Measurements from ENCODE around the gene AATF. TPM values are rescaled to one million over a fixed set of nuclear protein-coding genes. Genes with fewer than 3 reads are reported as not detected.

Gene AATF
- total RNA-seq, 1 experiment from 2014 or later, result 45.1 TPM

- Histone ChIP-seq H3K27ac (ENCODE audit: low read length) (no peak overlapping the region), H3K27me3 (ENCODE audit: low read length) (no peaks in the 10 kb centered on the region), H3K4me1 (ENCODE audit: low read length) (no peaks in the 10 kb centered on the region), H2AFZ (ENCODE audit: low read length) (no peak overlapping the region), H3K9ac (ENCODE audit: low read length) (no peak overlapping the region), H3K9me3 (ENCODE audit: low read length) (no peaks in the 10 kb centered on the region), H3K79me2 (ENCODE audit: low read length) (no peaks in the 10 kb centered on the region), H3K4me2 (ENCODE audit: low read depth, low read length, poor library complexity, severe bottlenecking) (no peak overlapping the region), H3K4me3 (ENCODE audit: low read length) (no peak overlapping the region), H4K20me1 (ENCODE audit: insufficient read depth, low read depth, low read length) (no peaks in the 10 kb centered on the region), H3K36me3 (ENCODE audit: insufficient read depth, low read length) (no peaks in the 10 kb centered on the region), H3K9me2 (replicated peaks; ENCODE audit: insufficient read depth, low read length) (no peaks in the 10 kb centered on the region)
- DNase-seq, result no peak
These were observed 35.6 kb upstream of the AATF start for GRCh38 chr17:36913132-36913531.

GRCh38 chr17:36918211-36918691 is 30.5 kb upstream of the AATF start:
- Histone ChIP-seq H3K9ac (ENCODE audit: low read length) (no peak overlapping the region), H3K79me2 (ENCODE audit: low read length) (no peaks in the 10 kb centered on the region), H3K27ac (ENCODE audit: low read length) (no peak overlapping the region), H3K4me1 (ENCODE audit: low read length) (no peaks in the 10 kb centered on the region), H3K9me2 (replicated peaks; ENCODE audit: insufficient read depth, low read length) (no peaks in the 10 kb centered on the region), H3K4me2 (ENCODE audit: low read depth, low read length, poor library complexity, severe bottlenecking) (no peak overlapping the region), H3K4me3 (ENCODE audit: low read length) (no peak overlapping the region), H3K27me3 (ENCODE audit: low read length) (no peaks in the 10 kb centered on the region), H3K9me3 (ENCODE audit: low read length) (no peaks in the 10 kb centered on the region), H2AFZ (ENCODE audit: low read length) (no peak overlapping the region), H4K20me1 (ENCODE audit: insufficient read depth, low read depth, low read length) (no peaks in the 10 kb centered on the region), H3K36me3 (ENCODE audit: insufficient read depth, low read length) (no peaks in the 10 kb centered on the region)
- DNase-seq, result no peak

DNA sequence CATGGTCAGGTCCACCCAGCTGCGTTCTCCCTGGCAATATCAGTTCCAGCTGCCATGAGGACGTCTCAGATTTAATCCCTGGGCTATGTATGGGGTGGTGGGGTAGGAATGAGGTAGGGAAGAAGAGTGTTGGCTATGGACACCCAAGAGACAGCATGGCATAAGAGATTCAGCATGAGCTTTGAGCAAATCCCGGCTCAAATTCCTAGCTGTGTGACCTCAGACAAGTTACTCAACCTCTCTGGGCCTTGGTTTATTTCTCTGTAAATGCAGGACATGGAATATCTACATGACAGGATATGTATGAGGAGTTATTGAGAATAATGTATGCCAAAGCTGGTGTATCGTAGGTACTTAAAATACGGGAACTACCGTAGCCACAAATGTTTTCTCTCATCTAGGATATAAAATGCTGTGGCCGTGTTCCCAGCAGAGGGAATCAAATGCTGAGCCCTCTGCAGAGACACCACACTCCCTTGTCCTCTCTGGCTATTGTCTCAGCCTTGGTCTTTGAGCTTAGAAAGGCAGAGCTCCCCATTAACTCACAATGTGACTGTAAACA is 29.3 kb upstream of the AATF start:
- no peaks in the 10 kb centered on the region for H4K20me1 ChIP-seq (ENCODE audit: insufficient read depth, low read depth, low read length)

DNA sequence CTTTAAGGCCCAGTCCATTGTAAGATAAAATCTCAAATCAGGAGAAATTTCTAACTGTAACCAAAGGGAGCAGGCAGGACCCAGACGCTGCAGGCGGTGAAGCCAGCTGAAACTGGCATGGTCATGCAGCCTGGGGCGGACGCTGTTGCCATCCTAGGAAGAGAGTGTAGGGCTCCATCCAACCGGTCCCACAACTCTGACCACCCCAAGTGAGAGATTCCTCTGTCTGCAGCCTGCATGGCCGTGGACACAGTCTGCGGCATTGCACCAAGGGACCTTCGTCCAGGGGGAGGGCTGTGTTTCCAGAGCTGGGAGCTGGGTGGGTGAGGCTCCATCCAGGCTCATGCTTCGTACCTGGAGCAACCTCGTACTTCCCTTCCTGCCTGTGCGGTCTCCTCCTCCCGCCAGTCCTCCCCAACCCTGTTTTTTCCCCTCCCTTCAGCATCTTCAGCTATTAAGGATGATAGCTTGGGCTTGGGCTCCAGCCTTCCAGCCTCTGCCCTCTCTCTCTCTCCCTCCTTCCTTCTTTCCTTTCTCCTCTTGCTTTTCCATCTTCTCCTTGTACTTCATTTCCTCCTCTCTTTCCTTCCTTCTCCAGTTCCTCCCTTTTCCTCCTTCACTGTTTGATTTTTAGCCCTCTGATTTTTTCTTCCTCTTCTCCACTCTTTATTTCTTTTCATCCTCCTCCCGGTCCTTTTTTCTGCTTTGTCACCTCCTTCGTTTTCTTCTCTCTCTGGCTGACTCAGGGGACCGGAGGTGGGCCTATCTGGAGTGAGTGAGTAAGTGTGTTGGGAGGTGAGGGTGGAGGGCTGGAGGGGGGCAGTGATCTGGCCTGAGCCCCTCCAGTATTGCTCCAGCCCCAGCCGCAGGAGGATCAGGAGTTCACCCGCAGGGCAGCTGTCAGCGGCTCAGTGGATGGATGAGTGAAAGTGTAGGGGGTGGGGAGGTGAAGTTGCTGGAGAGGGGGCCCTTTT is 28.4 kb upstream of the AATF start:
- no peak overlapping the region for H3K9ac ChIP-seq (ENCODE audit: low read length)
- H3K27ac ChIP-seq (ENCODE audit: low read length), result no peak overlapping the region
- no peaks in the 10 kb centered on the region for H4K20me1 ChIP-seq (ENCODE audit: insufficient read depth, low read depth, low read length)
- DNase-seq, result no peak
- H3K9me3 ChIP-seq (ENCODE audit: low read length), result no peaks in the 10 kb centered on the region
- no peaks in the 10 kb centered on the region for H3K9me2 ChIP-seq (replicated peaks; ENCODE audit: insufficient read depth, low read length)
- H3K4me1 ChIP-seq (ENCODE audit: low read length), result no peaks in the 10 kb centered on the region
- no peak overlapping the region for H3K4me3 ChIP-seq (ENCODE audit: low read length)
- no peak overlapping the region for H3K4me2 ChIP-seq (ENCODE audit: low read depth, low read length, poor library complexity, severe bottlenecking)
- no peaks in the 10 kb centered on the region for H3K79me2 ChIP-seq (ENCODE audit: low read length)
- H3K36me3 ChIP-seq (ENCODE audit: insufficient read depth, low read length), result no peaks in the 10 kb centered on the region
- no peak overlapping the region for H2AFZ ChIP-seq (ENCODE audit: low read length)
- H3K27me3 ChIP-seq (ENCODE audit: low read length), result no peaks in the 10 kb centered on the region

More for the DNA sequence above, 29.3 kb upstream of the AATF start:
- Histone ChIP-seq H2AFZ (ENCODE audit: low read length) (no peak overlapping the region), H3K79me2 (ENCODE audit: low read length) (no peaks in the 10 kb centered on the region), H3K27me3 (ENCODE audit: low read length) (no peaks in the 10 kb centered on the region), H3K9me3 (ENCODE audit: low read length) (no peaks in the 10 kb centered on the region), H3K4me3 (ENCODE audit: low read length) (no peak overlapping the region), H3K36me3 (ENCODE audit: insufficient read depth, low read length) (no peaks in the 10 kb centered on the region), H3K27ac (ENCODE audit: low read length) (no peak overlapping the region), H3K9me2 (replicated peaks; ENCODE audit: insufficient read depth, low read length) (no peaks in the 10 kb centered on the region), H3K9ac (ENCODE audit: low read length) (no peak overlapping the region), H3K4me2 (ENCODE audit: low read depth, low read length, poor library complexity, severe bottlenecking) (no peak overlapping the region), H3K4me1 (ENCODE audit: low read length) (no peaks in the 10 kb centered on the region)
- DNase-seq, result no peak

GRCh38 chr17:36921095-36921851 is 27.5 kb upstream of the AATF start:
- Histone ChIP-seq H4K20me1 (ENCODE audit: insufficient read depth, low read depth, low read length) (no peaks in the 10 kb centered on the region), H3K36me3 (ENCODE audit: insufficient read depth, low read length) (no peaks in the 10 kb centered on the region), H3K27ac (ENCODE audit: low read length) (no peak overlapping the region), H3K4me2 (ENCODE audit: low read depth, low read length, poor library complexity, severe bottlenecking) (no peak overlapping the region), H3K79me2 (ENCODE audit: low read length) (no peaks in the 10 kb centered on the region), H2AFZ (ENCODE audit: low read length) (no peak overlapping the region), H3K4me3 (ENCODE audit: low read length) (no peak overlapping the region), H3K9ac (ENCODE audit: low read length) (no peak overlapping the region), H3K9me3 (ENCODE audit: low read length) (no peaks in the 10 kb centered on the region), H3K9me2 (replicated peaks; ENCODE audit: insufficient read depth, low read length) (no peaks in the 10 kb centered on the region), H3K27me3 (ENCODE audit: low read length) (no peaks in the 10 kb centered on the region), H3K4me1 (ENCODE audit: low read length) (no peaks in the 10 kb centered on the region)
- DNase-seq, result no peak

GRCh38 chr17:36922175-36922574 is 26.6 kb upstream of the AATF start:
- no peaks in the 10 kb centered on the region for H3K4me1 ChIP-seq (ENCODE audit: low read length)
- H3K4me2 ChIP-seq (ENCODE audit: low read depth, low read length, poor library complexity, severe bottlenecking), result no peak overlapping the region
- H3K27me3 ChIP-seq (ENCODE audit: low read length), result no peaks in the 10 kb centered on the region
- H3K9me2 ChIP-seq (replicated peaks; ENCODE audit: insufficient read depth, low read length), result no peaks in the 10 kb centered on the region
- H3K4me3 ChIP-seq (ENCODE audit: low read length), result no peak overlapping the region
- H2AFZ ChIP-seq (ENCODE audit: low read length), result no peak overlapping the region
- no peak for DNase-seq
- H4K20me1 ChIP-seq (ENCODE audit: insufficient read depth, low read depth, low read length), result no peaks in the 10 kb centered on the region
- H3K9ac ChIP-seq (ENCODE audit: low read length), result no peak overlapping the region
- H3K79me2 ChIP-seq (ENCODE audit: low read length), result no peaks in the 10 kb centered on the region
- no peak overlapping the region for H3K27ac ChIP-seq (ENCODE audit: low read length)
- no peaks in the 10 kb centered on the region for H3K9me3 ChIP-seq (ENCODE audit: low read length)
- no peaks in the 10 kb centered on the region for H3K36me3 ChIP-seq (ENCODE audit: insufficient read depth, low read length)

DNA sequence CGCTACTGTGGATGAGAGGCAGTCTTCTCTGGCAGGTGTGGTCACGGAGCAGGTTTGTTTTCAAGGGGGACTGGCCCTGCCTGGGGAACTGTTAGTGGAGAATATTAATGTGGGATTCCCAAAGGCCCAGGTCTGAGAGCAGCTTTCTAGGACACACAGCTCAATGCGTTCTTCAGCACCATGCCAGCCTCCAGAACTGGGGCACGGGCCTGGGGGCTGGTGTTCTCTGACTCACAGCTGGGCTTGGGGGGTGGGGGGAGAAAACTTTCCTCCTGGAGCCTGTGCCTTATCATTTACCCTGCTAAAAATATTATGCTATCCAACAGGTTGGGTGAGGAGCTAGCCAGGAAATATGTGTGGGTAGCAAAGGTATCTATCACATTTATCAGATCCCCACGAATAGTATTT is 24.9 kb upstream of the AATF start:
- H3K4me2 ChIP-seq (ENCODE audit: low read depth, low read length, poor library complexity, severe bottlenecking), result no peak overlapping the region
- no peaks in the 10 kb centered on the region for H3K9me2 ChIP-seq (replicated peaks; ENCODE audit: insufficient read depth, low read length)
- H3K9me3 ChIP-seq (ENCODE audit: low read length), result no peaks in the 10 kb centered on the region
- H4K20me1 ChIP-seq (ENCODE audit: insufficient read depth, low read depth, low read length), result no peaks in the 10 kb centered on the region
- no peaks in the 10 kb centered on the region for H3K4me1 ChIP-seq (ENCODE audit: low read length)
- no peaks in the 10 kb centered on the region for H3K27me3 ChIP-seq (ENCODE audit: low read length)
- no peak overlapping the region for H3K4me3 ChIP-seq (ENCODE audit: low read length)
- H3K36me3 ChIP-seq (ENCODE audit: insufficient read depth, low read length), result no peaks in the 10 kb centered on the region
- no peak for DNase-seq
- no peak overlapping the region for H2AFZ ChIP-seq (ENCODE audit: low read length)
- H3K79me2 ChIP-seq (ENCODE audit: low read length), result no peaks in the 10 kb centered on the region
- H3K9ac ChIP-seq (ENCODE audit: low read length), result no peak overlapping the region
- H3K27ac ChIP-seq (ENCODE audit: low read length), result no peak overlapping the region

- Histone ChIP-seq H3K9ac (ENCODE audit: low read length) (no peak overlapping the region), H3K9me2 (replicated peaks; ENCODE audit: insufficient read depth, low read length) (no peaks in the 10 kb centered on the region), H3K36me3 (ENCODE audit: insufficient read depth, low read length) (no peaks in the 10 kb centered on the region), H3K27ac (ENCODE audit: low read length) (no peak overlapping the region), H2AFZ (ENCODE audit: low read length) (no peak overlapping the region), H3K27me3 (ENCODE audit: low read length) (no peaks in the 10 kb centered on the region), H3K4me1 (ENCODE audit: low read length) (no peaks in the 10 kb centered on the region), H3K4me2 (ENCODE audit: low read depth, low read length, poor library complexity, severe bottlenecking) (no peak overlapping the region), H3K9me3 (ENCODE audit: low read length) (no peaks in the 10 kb centered on the region), H4K20me1 (ENCODE audit: insufficient read depth, low read depth, low read length) (no peaks in the 10 kb centered on the region), H3K79me2 (ENCODE audit: low read length) (no peaks in the 10 kb centered on the region), H3K4me3 (ENCODE audit: low read length) (no peak overlapping the region)
- DNase-seq, result no peak
These were observed 22.5 kb upstream of the AATF start for GRCh38 chr17:36926226-36926625.

Measured in Karpas-422 (cell line).